Cardiac muscle cell (in vitro differentiated cells and primary cell): ENCODE data around the gene OR6B2. TPM values are rescaled to one million over a fixed set of nuclear protein-coding genes. Genes with fewer than 3 reads are reported as not detected.

Experiments
- DNase-seq, 2 donors: peaks; one replicate each; pipeline versions ENCODE4 v3.0.0 to v3.0.0-alpha.2; 2010 to 2017; ENCODE audit warnings: low read depth in 1 of 2, low spot score in 1 of 2
- H3K27ac ChIP-seq: fragments of 200-600 bp; sonication (generic); 2 replicates; pipeline ENCODE4 v1.5.1; 2016
- H3K27me3 ChIP-seq: fragments of 200-600 bp; sonication (generic); 2 replicates; pipeline ENCODE4 v1.6.0; 2016; ENCODE audit warnings: control low read depth
- H3K36me3 ChIP-seq: fragments of 200-600 bp; sonication (generic); 2 replicates; pipeline ENCODE4 v1.5.1; 2016; ENCODE audit warnings: control low read depth
- H3K4me1 ChIP-seq: fragments of 200-600 bp; sonication (generic); 2 replicates; pipeline ENCODE4 v1.8.1; 2017; ENCODE audit warnings: low read depth, mild to moderate bottlenecking, mixed run types
- H3K4me3 ChIP-seq: fragments of 200-600 bp; sonication (generic); 2 replicates; pipeline ENCODE4 v1.5.1; 2016; ENCODE audit warnings: mild to moderate bottlenecking
- H3K9me3 ChIP-seq: fragments of 200-600 bp; sonication (generic); 2 replicates; pipeline ENCODE4 v1.5.1; 2017; ENCODE audit warnings: low read depth, mild to moderate bottlenecking, control low read depth
- polyA plus RNA-seq: library from polyadenylated mRNA; unstranded; fragments of >200 nt; fragmentation: Nextera tagmentation; extraction: Ambion mirVana; gene quantifications from 2 replicates; pipeline ENCODE4 v1.2.1, GENCODE V29; 2016
- total RNA-seq: library from RNA; depleted of rRNA; stranded (reverse); fragments of >200 nt; gene quantifications from 2 replicates; pipeline ENCODE4 v1.2.3, GENCODE V29; 2016
- TF ChIP-seq, protein P1 (sequence below): IDR thresholded peaks from 2 replicates; pipeline ENCODE4 v1.5.1; 2012; ENCODE audit warnings: low read depth, mild to moderate bottlenecking, low read length

The OR6B2 gene
- total and polyA plus RNA-seq, 2 experiments from 2014 or later: not detected

- H3K36me3 ChIP-seq: no peaks in the 10 kb centered on the region
- H3K27ac ChIP-seq: no peak overlapping the region
- no peaks in the 10 kb centered on the region for H3K4me1 ChIP-seq
- no peaks in the 10 kb centered on the region for H3K27me3 ChIP-seq
- DNase-seq: no peak
- no peaks in the 10 kb centered on the region for H3K9me3 ChIP-seq
- H3K4me3 ChIP-seq: no peak overlapping the region
- TF ChIP-seq, protein P1, sequence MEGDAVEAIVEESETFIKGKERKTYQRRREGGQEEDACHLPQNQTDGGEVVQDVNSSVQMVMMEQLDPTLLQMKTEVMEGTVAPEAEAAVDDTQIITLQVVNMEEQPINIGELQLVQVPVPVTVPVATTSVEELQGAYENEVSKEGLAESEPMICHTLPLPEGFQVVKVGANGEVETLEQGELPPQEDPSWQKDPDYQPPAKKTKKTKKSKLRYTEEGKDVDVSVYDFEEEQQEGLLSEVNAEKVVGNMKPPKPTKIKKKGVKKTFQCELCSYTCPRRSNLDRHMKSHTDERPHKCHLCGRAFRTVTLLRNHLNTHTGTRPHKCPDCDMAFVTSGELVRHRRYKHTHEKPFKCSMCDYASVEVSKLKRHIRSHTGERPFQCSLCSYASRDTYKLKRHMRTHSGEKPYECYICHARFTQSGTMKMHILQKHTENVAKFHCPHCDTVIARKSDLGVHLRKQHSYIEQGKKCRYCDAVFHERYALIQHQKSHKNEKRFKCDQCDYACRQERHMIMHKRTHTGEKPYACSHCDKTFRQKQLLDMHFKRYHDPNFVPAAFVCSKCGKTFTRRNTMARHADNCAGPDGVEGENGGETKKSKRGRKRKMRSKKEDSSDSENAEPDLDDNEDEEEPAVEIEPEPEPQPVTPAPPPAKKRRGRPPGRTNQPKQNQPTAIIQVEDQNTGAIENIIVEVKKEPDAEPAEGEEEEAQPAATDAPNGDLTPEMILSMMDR: no peak
Measured at GRCh38 chr2:240041363-240041762, 11.1 kb upstream of the OR6B2 start.

DNA sequence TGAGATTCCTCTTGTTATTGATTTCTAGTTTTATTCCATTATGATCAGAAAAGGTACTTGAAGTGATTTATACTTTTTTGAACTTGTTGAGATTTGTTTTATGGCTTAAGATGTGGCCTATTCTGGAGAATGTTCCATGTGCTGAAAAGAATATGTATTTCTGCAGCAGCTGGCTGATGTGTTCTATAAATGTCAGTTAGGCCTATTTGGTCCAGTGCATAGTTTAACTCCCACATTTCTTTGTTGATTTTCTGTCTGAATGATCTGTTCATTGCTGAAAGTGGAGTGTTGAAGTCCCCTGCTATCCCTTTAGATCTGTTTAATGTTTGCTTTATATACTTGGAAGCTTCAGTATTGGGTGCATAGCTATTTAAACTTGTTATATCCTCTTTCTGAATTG, 7.1 kb upstream of the OR6B2 start:
- Histone ChIP-seq H3K27me3 (no peaks in the 10 kb centered on the region), H3K9me3 (no peaks in the 10 kb centered on the region), H3K27ac (no peak overlapping the region), H3K4me3 (no peak overlapping the region), H3K36me3 (no peaks in the 10 kb centered on the region), H3K4me1 (no peaks in the 10 kb centered on the region)
- TF ChIP-seq, protein P1: no peak
- no peak for DNase-seq

- Histone ChIP-seq H3K36me3 (no peaks in the 10 kb centered on the region), H3K4me1 (no peaks in the 10 kb centered on the region), H3K27me3 (no peaks in the 10 kb centered on the region), H3K9me3 (no peaks in the 10 kb centered on the region), H3K4me3 (no peak overlapping the region), H3K27ac (no peak overlapping the region)
- TF ChIP-seq, protein P1: no peak
- DNase-seq: no peak
Measured at GRCh38 chr2:240033330-240033678, 3.1 kb upstream of the OR6B2 start.

DNA sequence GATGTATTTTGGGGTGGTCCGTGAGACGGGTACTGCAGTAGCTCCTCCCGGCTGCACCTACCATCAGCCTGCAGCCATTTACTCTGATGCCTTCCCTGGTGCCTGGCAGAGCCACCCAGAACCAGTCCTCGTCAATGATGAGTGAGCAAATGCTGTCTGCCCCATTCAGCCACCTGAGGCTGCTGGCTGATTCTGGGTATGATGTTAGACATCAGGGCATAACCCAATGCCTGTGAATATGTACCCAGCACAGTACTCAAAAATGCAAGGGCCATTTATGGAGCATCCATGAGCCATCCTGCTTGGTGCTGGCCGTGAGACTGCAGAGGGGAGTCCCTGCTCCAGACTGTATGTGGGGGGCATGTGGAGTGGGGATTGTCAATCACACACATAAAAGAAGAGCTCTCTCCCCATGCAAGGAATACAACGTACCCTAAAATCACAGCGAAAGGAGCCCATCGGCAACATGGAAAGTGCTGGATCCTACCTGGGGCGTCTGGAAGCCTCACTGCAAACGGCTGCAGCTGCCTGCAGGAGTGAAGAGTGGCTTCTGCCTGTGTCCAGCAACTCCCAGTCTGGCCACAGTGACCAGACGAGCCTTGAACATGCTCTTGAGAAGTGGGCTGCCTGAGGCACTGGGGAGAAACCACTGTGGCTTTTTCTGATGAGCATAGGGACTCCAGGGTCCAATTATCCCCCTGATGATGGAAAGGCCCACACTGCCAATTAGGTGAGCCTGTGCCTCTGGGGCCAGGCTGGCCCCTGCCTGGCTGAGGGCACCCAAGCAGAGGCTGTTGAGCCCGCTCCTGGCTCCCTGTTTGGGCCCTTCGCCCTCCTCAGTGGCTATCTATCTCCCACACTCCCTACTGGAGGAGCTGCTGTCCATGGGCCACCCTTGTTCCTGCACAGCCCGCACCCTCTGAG, 2.4 kb upstream of the OR6B2 start:
- H3K27me3 ChIP-seq: no peaks in the 10 kb centered on the region
- TF ChIP-seq, protein P1: no peak
- H3K36me3 ChIP-seq: no peaks in the 10 kb centered on the region
- no peak overlapping the region for H3K4me3 ChIP-seq
- no peak overlapping the region for H3K27ac ChIP-seq
- no peaks in the 10 kb centered on the region for H3K9me3 ChIP-seq
- no peaks in the 10 kb centered on the region for H3K4me1 ChIP-seq
- no peak for DNase-seq

DNA sequence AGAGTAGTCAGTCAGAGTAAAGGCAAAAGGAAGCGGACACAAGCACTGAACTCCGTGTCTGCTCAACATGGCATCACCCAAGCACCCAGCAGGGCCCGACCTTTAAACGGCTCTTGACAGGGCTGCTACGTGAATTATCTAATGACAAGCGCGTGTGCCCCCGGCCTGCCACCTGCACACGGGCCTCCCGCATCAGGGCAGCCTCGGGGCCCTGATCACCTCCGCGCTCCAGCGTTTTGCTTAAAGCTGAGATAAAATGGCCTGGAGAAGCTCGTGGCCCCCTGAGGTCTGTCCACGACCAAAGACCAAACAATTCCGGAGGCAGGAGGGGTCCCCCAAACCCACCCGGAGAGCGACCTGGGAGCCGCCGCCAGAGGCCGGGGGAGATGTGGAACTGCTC, 5.5 kb downstream of the OR6B2 start:
- Histone ChIP-seq H3K27me3 (no peaks in the 10 kb centered on the region), H3K4me3 (peak overlapping the region; percentile 64), H3K36me3 (peaks cover 12% of the 10 kb centered on the region), H3K27ac (peak overlapping the region; percentile 96), H3K4me1 (peaks cover 7% of the 10 kb centered on the region), H3K9me3 (no peaks in the 10 kb centered on the region)
- peak; percentile 5 to 26 for DNase-seq
- TF ChIP-seq, protein P1: no peak
